Ascending aorta (tissue), 2 donors: ENCODE results near the gene EPB41L2. TPM values are rescaled to one million over a fixed set of nuclear protein-coding genes. Genes with fewer than 3 reads are reported as not detected.

Source experiments
- DNase-seq, 2 donors: peaks; one replicate each; pipeline ENCODE4 v3.0.0-alpha.2; 2019; ENCODE audit warnings: low spot score in 2 of 2
- H3K27ac ChIP-seq, 2 donors: fragments of 200-600 bp; sonication (generic); one replicate each; pipeline ENCODE4 v1.5.1; 2016 to 2017; ENCODE audit warnings: mild to moderate bottlenecking in 1 of 2
- H3K27me3 ChIP-seq: fragments of 200-600 bp; sonication (generic); one replicate; pipeline ENCODE4 v1.5.1; 2017
- H3K36me3 ChIP-seq, 2 donors: fragments of 200-600 bp; sonication (generic); one replicate each; pipeline ENCODE4 v1.5.1; 2016
- H3K4me1 ChIP-seq, 2 donors: fragments of 200-600 bp; sonication (generic); one replicate each; pipeline ENCODE4 v1.5.1; 2016 to 2017; ENCODE audit warnings: mild to moderate bottlenecking in 1 of 2
- H3K4me3 ChIP-seq, 2 donors: fragments of 200-600 bp; sonication (generic); one replicate each; pipeline ENCODE4 v1.5.1; 2016 to 2017; ENCODE audit warnings: mild to moderate bottlenecking in 1 of 2
- H3K9me3 ChIP-seq, 2 donors: fragments of 200-600 bp; sonication (generic); one replicate each; pipeline ENCODE4 v1.5.1; 2016
- CTCF ChIP-seq, 3 experiments: fragments of 200-600 bp in 2 of 3; fragments of 450-650 bp in 1 of 3; sonication (generic) in 2 of 3; IDR thresholded peaks; one replicate each; pipeline ENCODE4 v1.5.1; 2016 to 2019; ENCODE audit warnings: antibody characterized with exemption in 3 of 3, mild to moderate bottlenecking in 1 of 3, moderate library complexity in 1 of 3
- intact Hi-C: fragments of 100-400 bp; cut with DNase I; formaldehyde crosslinking; loops from one replicate; pipeline ENCODE4 v1.15.1; 2023
- total RNA-seq: library from RNA; depleted of rRNA; stranded (reverse); fragments of >200 nt; gene quantifications from one replicate; pipeline ENCODE4 v1.1.0, GENCODE V29; 2016

EPB41L2 gene
- total RNA-seq, 1 donor from 2014 or later = 163 TPM

DNA sequence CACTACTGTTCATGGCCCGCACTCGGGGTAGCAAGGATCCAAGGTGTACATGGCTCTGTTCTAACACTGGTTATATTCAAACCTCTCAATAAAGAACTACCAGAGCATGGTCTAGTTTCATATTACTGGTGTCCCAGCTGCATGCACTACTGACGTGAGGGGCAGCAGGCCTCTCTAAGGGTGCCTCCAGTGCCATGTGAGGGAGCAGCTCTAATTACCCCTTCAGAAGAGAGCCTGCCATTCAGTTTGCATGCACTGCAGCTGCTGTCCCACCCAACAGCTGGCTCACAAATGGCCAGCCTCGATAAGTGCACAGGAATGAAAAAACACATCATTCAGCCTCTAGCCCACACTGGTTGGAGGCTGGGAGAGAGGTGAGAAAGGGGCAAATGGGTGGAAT, 150.6 kb downstream of the EPB41L2 start:
- intact Hi-C loops = no loop called here
- H3K27me3 ChIP-seq = no peaks in the 10 kb centered on the region
- peaks cover 0 to 5% of the 10 kb centered on the region in 2 donors for H3K9me3 ChIP-seq
- H3K4me1 ChIP-seq = peaks cover 0 to 3% of the 10 kb centered on the region in 2 donors
- H3K27ac ChIP-seq = no peak overlapping the region
- DNase-seq = no peak
- TF ChIP-seq CTCF (IDR thresholded peaks at IDR 0.05) = no peak
- H3K4me3 ChIP-seq = no peak overlapping the region
- no peaks in the 10 kb centered on the region for H3K36me3 ChIP-seq

DNA sequence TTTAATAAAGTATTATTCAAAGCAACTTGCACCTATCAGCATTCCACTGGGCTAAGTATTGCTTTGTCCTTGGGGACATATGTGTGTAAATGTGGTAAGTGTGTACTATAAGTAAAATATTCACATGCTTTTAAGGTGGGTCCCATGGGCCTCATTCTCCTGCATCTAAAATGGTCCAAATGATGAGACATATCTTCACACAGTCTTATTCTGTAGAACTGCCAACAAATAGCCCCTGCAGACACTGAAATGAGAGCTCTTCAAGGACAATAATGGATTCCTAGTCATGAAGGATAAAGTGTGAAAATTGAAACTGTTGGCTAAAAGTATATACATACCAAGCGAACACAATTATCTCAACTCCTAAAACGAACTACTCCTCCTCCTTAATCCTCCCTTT, 154.1 kb downstream of the EPB41L2 start:
- peaks cover 0 to 7% of the 10 kb centered on the region in 2 donors for H3K4me1 ChIP-seq
- H3K27me3 ChIP-seq = no peaks in the 10 kb centered on the region
- H3K4me3 ChIP-seq = no peak overlapping the region
- DNase-seq = no peak
- H3K9me3 ChIP-seq = peaks cover 0 to 5% of the 10 kb centered on the region in 2 donors
- intact Hi-C loops = loop anchor here (5.0 kb wide), 1 partner anchor 153 kb away; the partner anchor contains the start of gene EPB41L2
- H3K36me3 ChIP-seq = no peaks in the 10 kb centered on the region
- TF ChIP-seq CTCF (IDR thresholded peaks at IDR 0.05) = no peak
- no peak overlapping the region for H3K27ac ChIP-seq

- peaks cover 0 to 7% of the 10 kb centered on the region in 2 donors for H3K4me1 ChIP-seq
- H3K36me3 ChIP-seq = no peaks in the 10 kb centered on the region
Measured at GRCh38 chr6:130908188-130908587, 154.9 kb downstream of the EPB41L2 start.

GRCh38 chr6:130907687-130908086, 155.4 kb downstream of the EPB41L2 start:
- no peaks in the 10 kb centered on the region for H3K36me3 ChIP-seq
- intact Hi-C loops = loop anchor here (5.0 kb wide), 1 partner anchor 155 kb away; the partner anchor contains the start of gene EPB41L2
- no peak for TF ChIP-seq CTCF (IDR thresholded peaks at IDR 0.05)
- H3K27me3 ChIP-seq = no peaks in the 10 kb centered on the region
- H3K4me3 ChIP-seq = no peak overlapping the region
- H3K9me3 ChIP-seq = peaks cover 0 to 5% of the 10 kb centered on the region in 2 donors
- DNase-seq = no peak
- H3K27ac ChIP-seq = peak overlapping the region in 1 of 2 donors; percentile 3
- H3K4me1 ChIP-seq = peaks cover 0 to 7% of the 10 kb centered on the region in 2 donors

More at GRCh38 chr6:130908188-130908587, 154.9 kb downstream of the EPB41L2 start:
- no peak for TF ChIP-seq CTCF (IDR thresholded peaks at IDR 0.05)
- intact Hi-C loops = loop anchor here (5.0 kb wide), 1 partner anchor 154 kb away; the partner anchor contains the start of gene EPB41L2
- DNase-seq = no peak
- peak overlapping the region in 1 of 2 donors; percentile 3 for H3K27ac ChIP-seq
- H3K9me3 ChIP-seq = peaks cover 0 to 5% of the 10 kb centered on the region in 2 donors
- H3K4me3 ChIP-seq = no peak overlapping the region
- no peaks in the 10 kb centered on the region for H3K27me3 ChIP-seq

GRCh38 chr6:130906736-130907381, 156.2 kb downstream of the EPB41L2 start:
- no peak overlapping the region for H3K4me3 ChIP-seq
- TF ChIP-seq CTCF (IDR thresholded peaks at IDR 0.05) = no peak
- intact Hi-C loops = loop anchor here (5.0 kb wide), 1 partner anchor 155 kb away; the partner anchor contains the start of gene EPB41L2
- H3K36me3 ChIP-seq = no peaks in the 10 kb centered on the region
- peaks cover 0 to 5% of the 10 kb centered on the region in 2 donors for H3K9me3 ChIP-seq
- H3K27me3 ChIP-seq = no peaks in the 10 kb centered on the region
- peak overlapping the region in 1 of 2 donors; percentile 6 for H3K27ac ChIP-seq
- H3K4me1 ChIP-seq = peaks cover 0 to 7% of the 10 kb centered on the region in 2 donors
- no peak for DNase-seq
